Liver (tissue), 3 donors: Measurements from ENCODE around the gene KCNIP4.

Experiments
- EGR1 ChIP-seq, 2 donors: IDR thresholded peaks; 2 replicates each; pipeline ENCODE4 v1.6.1; 2016 to 2018; ENCODE audit warnings: antibody characterized with exemption in 2 of 2, low read depth in 2 of 2
- HNF4A ChIP-seq, 2 donors: conservative IDR thresholded peaks; 2 replicates each; pipeline ENCODE4 v1.6.1; 2016; ENCODE audit warnings: antibody characterized with exemption in 2 of 2, mild to moderate bottlenecking in 2 of 2
- MAX ChIP-seq: IDR thresholded peaks from 2 replicates; pipeline ENCODE4 v1.6.1; 2016; ENCODE audit warnings: antibody characterized with exemption
- RAD21 ChIP-seq, 2 donors: IDR thresholded peaks; 2 replicates each; pipeline ENCODE4 v1.6.1; 2016; ENCODE audit warnings: antibody characterized with exemption in 2 of 2, mild to moderate bottlenecking in 2 of 2
- RXRA ChIP-seq, 2 donors: IDR thresholded peaks; 2 replicates each; pipeline ENCODE4 v1.6.1; 2017 to 2018; ENCODE audit warnings: antibody characterized with exemption in 2 of 2, mild to moderate bottlenecking in 1 of 2
- TAF1 ChIP-seq: conservative IDR thresholded peaks from 2 replicates; pipeline ENCODE4 v1.6.1; 2016; ENCODE audit warnings: antibody characterized with exemption, mild to moderate bottlenecking
- TF ChIP-seq, protein P1 (sequence below): IDR thresholded peaks from 2 replicates; pipeline ENCODE4 v1.6.1; 2016; ENCODE audit warnings: antibody characterized with exemption, mild to moderate bottlenecking
- TF ChIP-seq, protein P2 (sequence below): fragments of 150-350 bp; IDR thresholded peaks from 2 replicates; pipeline ENCODE4 v1.5.1; 2017; ENCODE audit warnings: improper control_type of control experiment, low read depth, low read length; ENCODE audit not compliant: missing input control
- donor health status: healthy.
- donor health status: healthy.

GRCh38 chr4:20764366-20764992 lies 1184.1 kb downstream of the KCNIP4 start:
- no peak for TF ChIP-seq RXRA (IDR thresholded peaks at IDR 0.05)
- TF ChIP-seq, protein P1, sequence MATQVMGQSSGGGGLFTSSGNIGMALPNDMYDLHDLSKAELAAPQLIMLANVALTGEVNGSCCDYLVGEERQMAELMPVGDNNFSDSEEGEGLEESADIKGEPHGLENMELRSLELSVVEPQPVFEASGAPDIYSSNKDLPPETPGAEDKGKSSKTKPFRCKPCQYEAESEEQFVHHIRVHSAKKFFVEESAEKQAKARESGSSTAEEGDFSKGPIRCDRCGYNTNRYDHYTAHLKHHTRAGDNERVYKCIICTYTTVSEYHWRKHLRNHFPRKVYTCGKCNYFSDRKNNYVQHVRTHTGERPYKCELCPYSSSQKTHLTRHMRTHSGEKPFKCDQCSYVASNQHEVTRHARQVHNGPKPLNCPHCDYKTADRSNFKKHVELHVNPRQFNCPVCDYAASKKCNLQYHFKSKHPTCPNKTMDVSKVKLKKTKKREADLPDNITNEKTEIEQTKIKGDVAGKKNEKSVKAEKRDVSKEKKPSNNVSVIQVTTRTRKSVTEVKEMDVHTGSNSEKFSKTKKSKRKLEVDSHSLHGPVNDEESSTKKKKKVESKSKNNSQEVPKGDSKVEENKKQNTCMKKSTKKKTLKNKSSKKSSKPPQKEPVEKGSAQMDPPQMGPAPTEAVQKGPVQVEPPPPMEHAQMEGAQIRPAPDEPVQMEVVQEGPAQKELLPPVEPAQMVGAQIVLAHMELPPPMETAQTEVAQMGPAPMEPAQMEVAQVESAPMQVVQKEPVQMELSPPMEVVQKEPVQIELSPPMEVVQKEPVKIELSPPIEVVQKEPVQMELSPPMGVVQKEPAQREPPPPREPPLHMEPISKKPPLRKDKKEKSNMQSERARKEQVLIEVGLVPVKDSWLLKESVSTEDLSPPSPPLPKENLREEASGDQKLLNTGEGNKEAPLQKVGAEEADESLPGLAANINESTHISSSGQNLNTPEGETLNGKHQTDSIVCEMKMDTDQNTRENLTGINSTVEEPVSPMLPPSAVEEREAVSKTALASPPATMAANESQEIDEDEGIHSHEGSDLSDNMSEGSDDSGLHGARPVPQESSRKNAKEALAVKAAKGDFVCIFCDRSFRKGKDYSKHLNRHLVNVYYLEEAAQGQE: no peak
- TF ChIP-seq, protein P2, sequence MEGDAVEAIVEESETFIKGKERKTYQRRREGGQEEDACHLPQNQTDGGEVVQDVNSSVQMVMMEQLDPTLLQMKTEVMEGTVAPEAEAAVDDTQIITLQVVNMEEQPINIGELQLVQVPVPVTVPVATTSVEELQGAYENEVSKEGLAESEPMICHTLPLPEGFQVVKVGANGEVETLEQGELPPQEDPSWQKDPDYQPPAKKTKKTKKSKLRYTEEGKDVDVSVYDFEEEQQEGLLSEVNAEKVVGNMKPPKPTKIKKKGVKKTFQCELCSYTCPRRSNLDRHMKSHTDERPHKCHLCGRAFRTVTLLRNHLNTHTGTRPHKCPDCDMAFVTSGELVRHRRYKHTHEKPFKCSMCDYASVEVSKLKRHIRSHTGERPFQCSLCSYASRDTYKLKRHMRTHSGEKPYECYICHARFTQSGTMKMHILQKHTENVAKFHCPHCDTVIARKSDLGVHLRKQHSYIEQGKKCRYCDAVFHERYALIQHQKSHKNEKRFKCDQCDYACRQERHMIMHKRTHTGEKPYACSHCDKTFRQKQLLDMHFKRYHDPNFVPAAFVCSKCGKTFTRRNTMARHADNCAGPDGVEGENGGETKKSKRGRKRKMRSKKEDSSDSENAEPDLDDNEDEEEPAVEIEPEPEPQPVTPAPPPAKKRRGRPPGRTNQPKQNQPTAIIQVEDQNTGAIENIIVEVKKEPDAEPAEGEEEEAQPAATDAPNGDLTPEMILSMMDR: no peak
- TF ChIP-seq RAD21 (IDR thresholded peaks at IDR 0.05): no peak
- TF ChIP-seq HNF4A (conservative IDR thresholded peaks at IDR 0.05): no peak
- no peak for TF ChIP-seq TAF1
- no peak for TF ChIP-seq MAX
- TF ChIP-seq EGR1 (IDR thresholded peaks at IDR 0.05; ENCODE audit: low read depth in 2 of 2): no peak
